DOHH2 (cell line): ENCODE data around the gene RYR2.

Experiments used
- H3F3A ChIP-seq: fragments of 200-600 bp; sonication (generic), shearing (Covaris generic); 2 replicates; pipeline ENCODE4 v1.6.0; 2016; ENCODE audit warnings: antibody characterized with exemption, mild to moderate bottlenecking; ENCODE audit not compliant: control insufficient read depth, insufficient read depth
- H3K27ac ChIP-seq: fragments of 200-600 bp; sonication (generic); 2 replicates; pipeline ENCODE4 v1.5.1; 2014; ENCODE audit warnings: low read depth, mild to moderate bottlenecking, low read length, moderate library complexity
- H3K27me3 ChIP-seq: fragments of 200-600 bp; sonication (generic); 2 replicates; pipeline ENCODE4 v1.6.1; 2014; ENCODE audit warnings: mild to moderate bottlenecking, low read length, mixed read lengths; ENCODE audit not compliant: control insufficient read depth
- H3K36me3 ChIP-seq: fragments of 200-600 bp; sonication (generic); 2 replicates; pipeline ENCODE4 v1.6.1; 2014; ENCODE audit warnings: mild to moderate bottlenecking, low read length, moderate library complexity, mixed read lengths; ENCODE audit not compliant: control insufficient read depth
- H3K4me1 ChIP-seq: fragments of 200-600 bp; sonication (generic); 2 replicates; pipeline ENCODE4 v1.6.1; 2014; ENCODE audit warnings: mild to moderate bottlenecking, low read length, mixed read lengths; ENCODE audit not compliant: control insufficient read depth
- H3K4me2 ChIP-seq: fragments of 200-600 bp; sonication (generic); 2 replicates; pipeline ENCODE4 v1.6.0; 2014; ENCODE audit warnings: mild to moderate bottlenecking, low read length, moderate library complexity
- H3K4me3 ChIP-seq: fragments of 200-600 bp; sonication (generic); 2 replicates; pipeline ENCODE4 v1.5.1; 2014; ENCODE audit warnings: mild to moderate bottlenecking, low read length, mixed read lengths
- H3K79me2 ChIP-seq: fragments of 200-600 bp; sonication (generic); 2 replicates; pipeline ENCODE4 v1.6.1; 2014; ENCODE audit warnings: mild to moderate bottlenecking, low read length, mixed read lengths; ENCODE audit not compliant: control insufficient read depth
- H3K9me2 ChIP-seq: fragments of 200-600 bp; sonication (generic); replicated peaks from 2 replicates; pipeline ENCODE4 v1.6.1; 2014; ENCODE audit warnings: mild to moderate bottlenecking, low read length, mixed read lengths; ENCODE audit not compliant: control insufficient read depth
- H3K9me3 ChIP-seq: fragments of 200-600 bp; sonication (generic); 2 replicates; pipeline ENCODE4 v1.6.1; 2014; ENCODE audit warnings: antibody characterized with exemption, low read length, mixed read lengths; ENCODE audit not compliant: control insufficient read depth, insufficient read depth
- H4K20me1 ChIP-seq: fragments of 200-600 bp; sonication (generic); 2 replicates; pipeline ENCODE4 v1.6.0; 2014; ENCODE audit warnings: low read depth, mild to moderate bottlenecking, antibody characterized with exemption, low read length, moderate library complexity; ENCODE audit not compliant: control insufficient read depth, insufficient read depth
- EZH2phosphoT487 ChIP-seq: fragments of 200-600 bp; sonication (generic); IDR thresholded peaks from 2 replicates; pipeline ENCODE4 v1.6.1; 2017; ENCODE audit warnings: borderline replicate concordance, mild to moderate bottlenecking, antibody characterized with exemption, low read length, moderate library complexity, mixed read lengths
- TF ChIP-seq, protein P1 (sequence below): fragments of 200-600 bp; sonication (generic); IDR thresholded peaks from one replicate; pipeline ENCODE4 v1.5.1; 2014; ENCODE audit warnings: antibody characterized with exemption, mild to moderate bottlenecking, low read depth, low read length; ENCODE audit not compliant: poor library complexity, severe bottlenecking

Gene RYR2

DNA sequence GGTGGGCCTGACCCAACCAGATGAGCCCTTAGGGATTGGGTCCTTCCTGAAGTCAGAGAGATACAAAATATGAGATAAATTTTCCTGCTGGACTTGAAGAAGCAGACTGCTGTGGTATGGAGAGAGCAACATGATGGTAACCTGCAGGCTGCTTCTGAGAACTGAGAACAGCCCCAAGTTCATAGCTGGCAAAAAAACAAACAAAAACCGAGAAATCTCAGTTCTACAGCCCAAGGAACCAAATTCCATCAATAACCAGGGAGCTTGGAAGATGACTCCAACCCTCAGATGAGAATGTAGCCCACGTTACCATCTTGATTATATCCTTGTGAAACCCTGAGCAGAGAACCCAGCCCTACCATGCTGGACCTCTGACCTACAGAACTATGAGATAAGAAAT lies 532.6 kb downstream of the RYR2 start:
- Histone ChIP-seq H3K27me3 (no peaks in the 10 kb centered on the region), H3K36me3 (no peaks in the 10 kb centered on the region), H3K9me3 (no peaks in the 10 kb centered on the region), H3K4me2 (no peak overlapping the region), H3K79me2 (no peaks in the 10 kb centered on the region), H3K4me1 (no peaks in the 10 kb centered on the region), H3K9me2 (no peaks in the 10 kb centered on the region), H4K20me1 (no peaks in the 10 kb centered on the region), H3K27ac (no peak overlapping the region), H3F3A (no peaks in the 10 kb centered on the region), H3K4me3 (no peak overlapping the region)
- TF ChIP-seq, protein P1, sequence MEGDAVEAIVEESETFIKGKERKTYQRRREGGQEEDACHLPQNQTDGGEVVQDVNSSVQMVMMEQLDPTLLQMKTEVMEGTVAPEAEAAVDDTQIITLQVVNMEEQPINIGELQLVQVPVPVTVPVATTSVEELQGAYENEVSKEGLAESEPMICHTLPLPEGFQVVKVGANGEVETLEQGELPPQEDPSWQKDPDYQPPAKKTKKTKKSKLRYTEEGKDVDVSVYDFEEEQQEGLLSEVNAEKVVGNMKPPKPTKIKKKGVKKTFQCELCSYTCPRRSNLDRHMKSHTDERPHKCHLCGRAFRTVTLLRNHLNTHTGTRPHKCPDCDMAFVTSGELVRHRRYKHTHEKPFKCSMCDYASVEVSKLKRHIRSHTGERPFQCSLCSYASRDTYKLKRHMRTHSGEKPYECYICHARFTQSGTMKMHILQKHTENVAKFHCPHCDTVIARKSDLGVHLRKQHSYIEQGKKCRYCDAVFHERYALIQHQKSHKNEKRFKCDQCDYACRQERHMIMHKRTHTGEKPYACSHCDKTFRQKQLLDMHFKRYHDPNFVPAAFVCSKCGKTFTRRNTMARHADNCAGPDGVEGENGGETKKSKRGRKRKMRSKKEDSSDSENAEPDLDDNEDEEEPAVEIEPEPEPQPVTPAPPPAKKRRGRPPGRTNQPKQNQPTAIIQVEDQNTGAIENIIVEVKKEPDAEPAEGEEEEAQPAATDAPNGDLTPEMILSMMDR = no peak
- TF ChIP-seq EZH2phosphoT487 = no peak

DNA sequence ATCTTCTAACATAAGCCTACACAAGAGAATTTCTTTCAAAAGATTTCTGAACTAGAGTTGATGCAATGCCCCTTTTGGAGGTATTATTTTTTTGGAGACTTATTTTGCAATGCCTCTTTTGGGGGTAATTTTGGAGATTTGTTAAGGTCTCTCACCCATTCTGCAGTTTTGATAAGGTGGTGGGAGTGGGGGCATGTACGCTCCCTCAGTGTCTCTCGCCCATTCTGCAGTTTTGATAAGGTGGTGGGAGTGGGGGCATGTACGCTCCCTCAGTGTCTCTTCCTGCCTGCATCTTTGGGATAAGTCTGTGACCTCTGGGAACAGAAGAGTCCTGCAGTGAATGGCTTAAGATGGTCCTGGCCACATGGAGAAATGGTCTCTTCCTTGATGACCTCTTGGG lies 536.6 kb downstream of the RYR2 start:
- Histone ChIP-seq H3K4me1 (no peaks in the 10 kb centered on the region), H3K9me3 (no peaks in the 10 kb centered on the region), H3K4me2 (no peak overlapping the region), H3K36me3 (no peaks in the 10 kb centered on the region), H4K20me1 (no peaks in the 10 kb centered on the region), H3K27ac (no peak overlapping the region), H3F3A (no peaks in the 10 kb centered on the region), H3K9me2 (no peaks in the 10 kb centered on the region), H3K4me3 (no peak overlapping the region), H3K79me2 (no peaks in the 10 kb centered on the region), H3K27me3 (no peaks in the 10 kb centered on the region)
- TF ChIP-seq, protein P1 = no peak
- TF ChIP-seq EZH2phosphoT487 = no peak

DNA sequence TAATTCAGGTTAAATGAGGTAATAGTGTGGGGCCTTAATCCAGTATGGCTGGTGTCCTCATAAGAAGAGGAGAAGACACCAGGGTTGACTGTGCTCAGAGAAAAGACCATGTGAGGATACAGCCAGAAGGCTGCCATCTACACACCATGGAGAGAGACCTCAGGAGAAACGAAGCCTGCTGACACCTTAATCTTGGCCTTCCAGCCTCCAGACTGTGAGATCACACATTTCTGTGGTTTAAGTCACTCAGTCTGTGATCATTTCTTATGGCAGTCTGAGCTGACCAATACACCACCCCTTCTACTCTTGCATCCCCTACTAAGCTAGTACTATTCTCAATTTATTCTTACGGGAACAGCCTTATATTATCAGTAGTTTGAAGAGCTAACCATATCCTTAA lies 538.7 kb downstream of the RYR2 start:
- no peaks in the 10 kb centered on the region for H3K36me3 ChIP-seq
- H3K79me2 ChIP-seq = no peaks in the 10 kb centered on the region
- H3K9me2 ChIP-seq = no peaks in the 10 kb centered on the region
- TF ChIP-seq, protein P1 = no peak
- TF ChIP-seq EZH2phosphoT487 = no peak
- no peaks in the 10 kb centered on the region for H3K4me1 ChIP-seq
- H3K27me3 ChIP-seq = no peaks in the 10 kb centered on the region
- no peak overlapping the region for H3K27ac ChIP-seq
- no peaks in the 10 kb centered on the region for H4K20me1 ChIP-seq
- H3K4me3 ChIP-seq = no peak overlapping the region
- H3K9me3 ChIP-seq = no peaks in the 10 kb centered on the region
- H3F3A ChIP-seq = no peaks in the 10 kb centered on the region
- no peak overlapping the region for H3K4me2 ChIP-seq

DNA sequence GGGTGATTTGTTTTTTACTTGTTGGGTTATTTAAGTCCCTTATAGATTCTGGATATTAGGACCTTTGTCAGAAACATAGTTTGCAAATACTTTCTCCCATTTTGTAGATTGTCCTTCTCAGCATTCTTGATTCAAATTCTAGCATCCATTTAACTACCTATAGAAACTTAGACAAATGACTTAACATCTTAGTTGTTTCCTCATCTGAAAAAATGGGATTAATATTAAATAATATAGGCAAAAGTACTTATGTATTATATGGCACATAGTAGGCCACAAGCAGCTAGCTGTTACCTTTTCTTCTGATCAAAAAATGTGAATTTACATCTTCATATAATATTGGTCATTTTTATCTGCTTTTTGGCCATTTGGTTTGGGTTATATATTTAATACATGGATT lies 541.3 kb downstream of the RYR2 start:
- Histone ChIP-seq H3K4me3 (no peak overlapping the region), H3K27me3 (no peaks in the 10 kb centered on the region), H3K9me3 (no peaks in the 10 kb centered on the region), H3K36me3 (no peaks in the 10 kb centered on the region), H3K79me2 (no peaks in the 10 kb centered on the region), H3K4me2 (no peak overlapping the region), H4K20me1 (no peaks in the 10 kb centered on the region), H3K27ac (no peak overlapping the region), H3K4me1 (no peaks in the 10 kb centered on the region), H3K9me2 (no peaks in the 10 kb centered on the region), H3F3A (no peaks in the 10 kb centered on the region)
- TF ChIP-seq, protein P1 = no peak
- TF ChIP-seq EZH2phosphoT487 = no peak
